ENCODE data around the gene ZDHHC16. TPM values are rescaled to one million over a fixed set of nuclear protein-coding genes. Genes with fewer than 3 reads are reported as not detected.

Gene ZDHHC16
- 10 to 100 TPM; 40.0 to 84.7 (median 60.1) TPM for total RNA-seq

GRCh38 chr10:97445722-97446639, at the start of gene ZDHHC16, which contains the start of gene EXOSC1:
ZDHHC16 (plus strand) TSS chr10:97446175; CDS start chr10:97451676, 5,501 bp downstream.
EXOSC1 (minus strand) TSS chr10:97446006; CDS start chr10:97445985, 21 bp downstream.
- Histone ChIP-seq H3K27me3 (no peaks in the 10 kb centered on the region), H3K36me3 (peaks cover 3 to 14% (median 11%) of the 10 kb centered on the region in 4 donors), H3K4me1 (peaks cover 40 to 49% (median 43%) of the 10 kb centered on the region in 4 donors), H3K4me3 (peak within 1 kb of the TSS; percentile 68 to 99 (median 75)), H3K9me3 (no peaks in the 10 kb centered on the region), H3K27ac (peak within 1 kb of the TSS; percentile 59 to 88 (median 72))
- DNase-seq: peak; percentile 94 to 97
- peak; percentile 95 to 99 for ATAC-seq (ENCODE audit: low FRiP score in 2 of 2)
- 1 to 2% methylated on average over 33 to 45 of the region's 66 CpGs for WGBS, 2 donors
- peak in 1 of 6 experiments; percentile 20 for TF ChIP-seq CTCF (IDR thresholded peaks at IDR 0.05)
- no peak for TF ChIP-seq EP300 (IDR thresholded peaks at IDR 0.05)
- TF ChIP-seq POLR2AphosphoS5 (IDR thresholded peaks at IDR 0.05): peak; percentile 72 to 80
- peak in 2 of 4 donors; percentile 79 to 89 for TF ChIP-seq POLR2A (IDR thresholded peaks at IDR 0.05)

GRCh38 chr10:97399843-97400545, 46.0 kb upstream of the ZDHHC16 start:
- TF ChIP-seq POLR2AphosphoS5 (IDR thresholded peaks at IDR 0.05) (peak in 1 of 2 donors; percentile 4), POLR2A (IDR thresholded peaks at IDR 0.05) (no peak)
- Histone ChIP-seq H3K36me3 (peaks cover 0 to 23% (median 18%) of the 10 kb centered on the region in 4 donors), H3K27ac (peak overlapping the region; percentile 5 to 87 (median 76)), H3K9me3 (no peaks in the 10 kb centered on the region), H3K27me3 (no peaks in the 10 kb centered on the region), H3K4me3 (peak overlapping the region in 3 of 4 donors; percentile 67 to 87 (median 85)), H3K4me1 (peaks cover 13 to 18% (median 15%) of the 10 kb centered on the region in 4 donors)
- DNase-seq (no peak), ATAC-seq (ENCODE audit: low FRiP score in 2 of 2) (peak; percentile 55 to 72)
- WGBS, 2 donors: 41 to 55% methylated on average over 13 to 21 of the region's 21 CpGs

- Histone ChIP-seq H3K27ac (peak within 1 kb of the TSS; percentile 66 to 87 (median 76)), H3K36me3 (peaks cover 0 to 15% (median 14%) of the 10 kb centered on the region in 4 donors), H3K4me1 (peaks cover 13 to 18% (median 15%) of the 10 kb centered on the region in 4 donors), H3K4me3 (peak within 1 kb of the TSS; percentile 43 to 87 (median 76)), H3K9me3 (no peaks in the 10 kb centered on the region), H3K27me3 (no peaks in the 10 kb centered on the region)
- peak; percentile 61 to 93 for TF ChIP-seq POLR2AphosphoS5 (IDR thresholded peaks at IDR 0.05)
- TF ChIP-seq POLR2A (IDR thresholded peaks at IDR 0.05): peak in 2 of 4 donors; percentile 50 to 74
- peak in 3 of 6 experiments; percentile 5 to 9 (median 7) for TF ChIP-seq CTCF (IDR thresholded peaks at IDR 0.05)
- peak in 1 of 4 donors; percentile 48 for TF ChIP-seq EP300 (IDR thresholded peaks at IDR 0.05)
- peak; percentile 97 to 98 for ATAC-seq (ENCODE audit: low FRiP score in 2 of 2)
- WGBS, 2 donors: 2 to 3% methylated on average over 8 to 24 of the region's 39 CpGs
- DNase-seq: peak; percentile 92 to 93
Measured at GRCh38 chr10:97400665-97401454, 45.1 kb upstream of the ZDHHC16 start, which contains the start of gene RRP12. RRP12 (minus strand) TSS chr10:97401340; CDS start chr10:97401231, 109 bp downstream.

- Histone ChIP-seq H3K4me1 (peaks cover 13 to 18% (median 15%) of the 10 kb centered on the region in 4 donors), H3K9me3 (no peaks in the 10 kb centered on the region), H3K4me3 (peak overlapping the region in 3 of 4 donors; percentile 67 to 87 (median 85)), H3K36me3 (peaks cover 0 to 8% (median 7%) of the 10 kb centered on the region in 4 donors), H3K27ac (peak overlapping the region; percentile 66 to 87 (median 76)), H3K27me3 (no peaks in the 10 kb centered on the region)
- WGBS, 2 donors: 70 to 71% methylated on average over 13 of the region's 13 CpGs
- no peak for TF ChIP-seq EP300 (IDR thresholded peaks at IDR 0.05)
- TF ChIP-seq POLR2A (IDR thresholded peaks at IDR 0.05): no peak
- TF ChIP-seq CTCF (IDR thresholded peaks at IDR 0.05): no peak
- TF ChIP-seq POLR2AphosphoS5 (IDR thresholded peaks at IDR 0.05): no peak
- DNase-seq (no peak), ATAC-seq (ENCODE audit: low FRiP score in 2 of 2) (no peak)
Measured at GRCh38 chr10:97401455-97401919, 44.5 kb upstream of the ZDHHC16 start.

All from upper lobe of left lung (tissue), 6 donors.